ENCODE measurements around the gene CADPS2. TPM values are rescaled to one million over a fixed set of nuclear protein-coding genes. Genes with fewer than 3 reads are reported as not detected.

The CADPS2 gene
- total RNA-seq, 1 donor from 2014 or later = 6.4 TPM

DNA sequence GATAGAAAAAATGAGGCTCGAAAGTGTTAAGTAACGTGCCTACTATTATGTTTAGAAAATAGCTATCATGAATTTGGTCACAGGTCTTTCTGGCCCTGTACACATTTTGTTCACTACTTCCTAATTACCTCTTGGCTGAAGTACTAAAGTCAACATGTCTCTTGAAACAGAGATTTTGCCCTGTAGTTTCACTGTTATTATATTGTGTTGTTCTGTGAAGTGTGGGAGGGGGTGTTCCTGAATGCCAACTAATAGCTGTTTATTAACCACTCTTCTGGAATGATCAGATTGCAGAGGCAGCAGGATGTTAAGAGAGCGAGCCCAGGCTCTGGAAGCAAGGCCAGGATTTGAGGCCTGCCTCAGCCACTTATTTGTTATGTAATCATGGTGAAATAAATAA is 259.5 kb downstream of the CADPS2 start:
- H3K79me2 ChIP-seq (ENCODE audit: insufficient read depth, low read length) = no peaks in the 10 kb centered on the region
- no peaks in the 10 kb centered on the region for H4K20me1 ChIP-seq (ENCODE audit: insufficient read depth, low read length)
- TF ChIP-seq EZH2 (IDR thresholded peaks at IDR 0.05; ENCODE audit: insufficient read depth, low read length) = no peak
- TF ChIP-seq, protein P1, sequence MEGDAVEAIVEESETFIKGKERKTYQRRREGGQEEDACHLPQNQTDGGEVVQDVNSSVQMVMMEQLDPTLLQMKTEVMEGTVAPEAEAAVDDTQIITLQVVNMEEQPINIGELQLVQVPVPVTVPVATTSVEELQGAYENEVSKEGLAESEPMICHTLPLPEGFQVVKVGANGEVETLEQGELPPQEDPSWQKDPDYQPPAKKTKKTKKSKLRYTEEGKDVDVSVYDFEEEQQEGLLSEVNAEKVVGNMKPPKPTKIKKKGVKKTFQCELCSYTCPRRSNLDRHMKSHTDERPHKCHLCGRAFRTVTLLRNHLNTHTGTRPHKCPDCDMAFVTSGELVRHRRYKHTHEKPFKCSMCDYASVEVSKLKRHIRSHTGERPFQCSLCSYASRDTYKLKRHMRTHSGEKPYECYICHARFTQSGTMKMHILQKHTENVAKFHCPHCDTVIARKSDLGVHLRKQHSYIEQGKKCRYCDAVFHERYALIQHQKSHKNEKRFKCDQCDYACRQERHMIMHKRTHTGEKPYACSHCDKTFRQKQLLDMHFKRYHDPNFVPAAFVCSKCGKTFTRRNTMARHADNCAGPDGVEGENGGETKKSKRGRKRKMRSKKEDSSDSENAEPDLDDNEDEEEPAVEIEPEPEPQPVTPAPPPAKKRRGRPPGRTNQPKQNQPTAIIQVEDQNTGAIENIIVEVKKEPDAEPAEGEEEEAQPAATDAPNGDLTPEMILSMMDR (IDR thresholded peaks at IDR 0.05; ENCODE audit: insufficient read depth, low read depth, low read length) = no peak
- no peak overlapping the region for H3K9ac ChIP-seq (ENCODE audit: low read length)
- Mint-ChIP-seq H3K9me3 (ENCODE audit: unreplicated experiment) (no peaks in the 10 kb centered on the region), H3K4me1 (ENCODE audit: low read depth, unreplicated experiment) (peaks cover 2% of the 10 kb centered on the region), H3K27ac (ENCODE audit: unreplicated experiment) (no peak overlapping the region), H3K36me3 (ENCODE audit: low read depth, unreplicated experiment) (no peaks in the 10 kb centered on the region), H3K27me3 (ENCODE audit: low read depth, unreplicated experiment) (no peaks in the 10 kb centered on the region), H3K4me3 (ENCODE audit: unreplicated experiment) (no peak overlapping the region)
- H3K9me3 ChIP-seq (ENCODE audit: insufficient read depth, low read depth, low read length) = no peaks in the 10 kb centered on the region
- no peak overlapping the region for H3K4me3 ChIP-seq (ENCODE audit: insufficient read depth, low read depth, low read length)
- no peaks in the 10 kb centered on the region for H3K36me3 ChIP-seq (ENCODE audit: insufficient read depth, low read length)
- H3K27me3 ChIP-seq (ENCODE audit: insufficient read depth, low read length) = no peaks in the 10 kb centered on the region
- H2AFZ ChIP-seq (ENCODE audit: low read depth, low read length) = no peak overlapping the region
- no peak for DNase-seq (ENCODE audit: low read depth)
- H3K27ac ChIP-seq (ENCODE audit: low read depth, low read length) = no peak overlapping the region
- no peaks in the 10 kb centered on the region for H3K4me1 ChIP-seq (ENCODE audit: insufficient read depth, low read length)
- H3K4me2 ChIP-seq (ENCODE audit: low read length) = no peak overlapping the region
- no peak for FAIRE-seq

DNA sequence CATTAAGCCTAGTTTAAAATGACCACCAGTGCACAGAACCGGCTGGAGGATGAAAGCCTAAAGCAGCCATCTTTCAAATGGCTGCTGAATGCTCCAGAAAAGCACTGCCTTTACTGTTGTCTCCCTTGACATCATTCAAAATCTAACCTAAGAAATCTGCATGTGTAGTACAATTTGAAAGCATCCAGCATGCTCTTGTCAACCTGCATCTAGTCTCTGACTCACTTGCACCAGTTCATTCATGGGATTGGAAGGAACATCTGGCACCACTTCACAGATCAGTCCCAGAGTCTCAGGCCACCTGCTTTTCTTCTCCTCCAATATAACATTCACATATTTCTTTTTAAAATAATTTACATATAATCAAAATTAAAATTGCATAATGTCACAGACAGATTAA is 263.6 kb downstream of the CADPS2 start:
- FAIRE-seq (no peak), DNase-seq (ENCODE audit: low read depth) (no peak)
- H4K20me1 ChIP-seq (ENCODE audit: insufficient read depth, low read length) = no peaks in the 10 kb centered on the region
- TF ChIP-seq, protein P1 (IDR thresholded peaks at IDR 0.05; ENCODE audit: insufficient read depth, low read depth, low read length) = no peak
- no peak for TF ChIP-seq EZH2 (IDR thresholded peaks at IDR 0.05; ENCODE audit: insufficient read depth, low read length)
- H3K9ac ChIP-seq (ENCODE audit: low read length) = no peak overlapping the region
- no peak overlapping the region for H2AFZ ChIP-seq (ENCODE audit: low read depth, low read length)
- Mint-ChIP-seq H3K9me3 (ENCODE audit: unreplicated experiment) (no peaks in the 10 kb centered on the region), H3K27ac (ENCODE audit: unreplicated experiment) (no peak overlapping the region), H3K27me3 (ENCODE audit: low read depth, unreplicated experiment) (no peaks in the 10 kb centered on the region), H3K4me3 (ENCODE audit: unreplicated experiment) (no peak overlapping the region), H3K36me3 (ENCODE audit: low read depth, unreplicated experiment) (no peaks in the 10 kb centered on the region), H3K4me1 (ENCODE audit: low read depth, unreplicated experiment) (no peaks in the 10 kb centered on the region)
- no peak overlapping the region for H3K4me3 ChIP-seq (ENCODE audit: insufficient read depth, low read depth, low read length)
- H3K4me1 ChIP-seq (ENCODE audit: insufficient read depth, low read length) = no peaks in the 10 kb centered on the region
- no peak overlapping the region for H3K27ac ChIP-seq (ENCODE audit: low read depth, low read length)
- H3K79me2 ChIP-seq (ENCODE audit: insufficient read depth, low read length) = no peaks in the 10 kb centered on the region
- no peak overlapping the region for H3K4me2 ChIP-seq (ENCODE audit: low read length)
- H3K9me3 ChIP-seq (ENCODE audit: insufficient read depth, low read depth, low read length) = no peaks in the 10 kb centered on the region
- H3K27me3 ChIP-seq (ENCODE audit: insufficient read depth, low read length) = no peaks in the 10 kb centered on the region
- H3K36me3 ChIP-seq (ENCODE audit: insufficient read depth, low read length) = no peaks in the 10 kb centered on the region

DNA sequence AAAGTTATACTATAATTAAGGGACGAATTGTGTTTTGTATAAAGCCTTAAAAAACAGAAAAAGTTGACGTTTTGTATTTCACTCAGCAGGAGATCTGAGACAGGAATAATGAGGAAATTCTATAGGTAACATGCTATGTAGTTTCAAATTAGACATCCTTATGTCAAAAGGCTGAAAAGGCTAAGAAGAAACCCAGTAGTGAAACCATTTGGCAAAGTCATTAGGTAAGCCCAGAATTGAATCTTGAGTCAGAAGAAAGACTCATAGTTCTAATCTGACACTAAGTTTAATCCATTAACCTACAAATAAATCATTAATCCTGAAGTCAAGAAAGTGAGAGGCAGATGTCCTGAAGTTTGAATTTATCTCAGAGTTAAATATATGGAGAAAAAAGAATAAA is 266.6 kb downstream of the CADPS2 start:
- FAIRE-seq = no peak

More for the DNA sequence above, 266.6 kb downstream of the CADPS2 start:
- Histone ChIP-seq H3K36me3 (ENCODE audit: insufficient read depth, low read length) (no peaks in the 10 kb centered on the region), H2AFZ (ENCODE audit: low read depth, low read length) (no peak overlapping the region), H3K79me2 (ENCODE audit: insufficient read depth, low read length) (no peaks in the 10 kb centered on the region), H3K9me3 (ENCODE audit: insufficient read depth, low read depth, low read length) (no peaks in the 10 kb centered on the region), H3K27me3 (ENCODE audit: insufficient read depth, low read length) (no peaks in the 10 kb centered on the region), H4K20me1 (ENCODE audit: insufficient read depth, low read length) (no peaks in the 10 kb centered on the region), H3K9ac (ENCODE audit: low read length) (no peak overlapping the region), H3K4me2 (ENCODE audit: low read length) (no peak overlapping the region), H3K27ac (ENCODE audit: low read depth, low read length) (no peak overlapping the region), H3K4me3 (ENCODE audit: insufficient read depth, low read depth, low read length) (no peak overlapping the region), H3K4me1 (ENCODE audit: insufficient read depth, low read length) (no peaks in the 10 kb centered on the region)
- Mint-ChIP-seq H3K4me3 (ENCODE audit: unreplicated experiment) (no peak overlapping the region), H3K27me3 (ENCODE audit: low read depth, unreplicated experiment) (no peaks in the 10 kb centered on the region), H3K27ac (ENCODE audit: unreplicated experiment) (no peak overlapping the region), H3K36me3 (ENCODE audit: low read depth, unreplicated experiment) (no peaks in the 10 kb centered on the region), H3K4me1 (ENCODE audit: low read depth, unreplicated experiment) (no peaks in the 10 kb centered on the region), H3K9me3 (ENCODE audit: unreplicated experiment) (no peaks in the 10 kb centered on the region)
- no peak for DNase-seq (ENCODE audit: low read depth)
- TF ChIP-seq, protein P1 (IDR thresholded peaks at IDR 0.05; ENCODE audit: insufficient read depth, low read depth, low read length) = no peak
- no peak for TF ChIP-seq EZH2 (IDR thresholded peaks at IDR 0.05; ENCODE audit: insufficient read depth, low read length)
